Lung (tissue), 12 donors: ENCODE data around the gene IP6K3. TPM values are rescaled to one million over a fixed set of nuclear protein-coding genes. Genes with fewer than 3 reads are reported as not detected.

Source experiments
- ATAC-seq: fragments of 200-7000 bp; cut with Tn5 transposase; one replicate; pipeline ENCODE4 v1.9.1; 2020; ENCODE audit warnings: moderate number of reproducible peaks; ENCODE audit not compliant: insufficient read depth, low FRiP score
- DNase-seq, 3 donors: peaks; one replicate each; pipeline ENCODE4 v3.0.0-alpha.2; 2013 to 2017
- H3K27ac ChIP-seq, 2 donors: one replicate each; pipeline ENCODE4 v1.5.1; 2013; ENCODE audit warnings: mild to moderate bottlenecking in 2 of 2, moderate library complexity in 2 of 2, control low read depth in 1 of 2, inconsistent platforms in 1 of 2, low read depth in 1 of 2, low read length in 1 of 2
- H3K27me3 ChIP-seq, 3 donors: one replicate each; pipeline ENCODE4 v1.5.1; 2013; ENCODE audit warnings: low read length in 2 of 3; ENCODE audit not compliant: control insufficient read depth in 3 of 3, insufficient read depth in 3 of 3
- H3K36me3 ChIP-seq, 4 donors: one replicate each; pipeline ENCODE4 v1.5.1; 2013; ENCODE audit warnings: low read length in 4 of 4, mild to moderate bottlenecking in 1 of 4, moderate library complexity in 1 of 4; ENCODE audit not compliant: control insufficient read depth in 4 of 4, insufficient read depth in 4 of 4
- H3K4me1 ChIP-seq, 5 donors: one replicate each; pipeline ENCODE4 v1.5.1; 2013; ENCODE audit warnings: low read length in 5 of 5, mild to moderate bottlenecking in 2 of 5, moderate library complexity in 1 of 5; ENCODE audit not compliant: control insufficient read depth in 5 of 5, insufficient read depth in 5 of 5
- H3K4me3 ChIP-seq: one replicate; pipeline ENCODE4 v1.5.1; 2013; ENCODE audit warnings: mild to moderate bottlenecking, control low read depth, moderate library complexity
- H3K9ac ChIP-seq, 2 donors: one replicate each; pipeline ENCODE4 v1.5.1; 2013; ENCODE audit warnings: low read length in 2 of 2, control low read depth in 1 of 2; ENCODE audit not compliant: insufficient read depth in 1 of 2
- H3K9me3 ChIP-seq, 4 donors: one replicate each; pipeline ENCODE4 v1.5.1; 2013; ENCODE audit warnings: low read length in 3 of 4, mild to moderate bottlenecking in 1 of 4, moderate library complexity in 1 of 4; ENCODE audit not compliant: control insufficient read depth in 4 of 4, insufficient read depth in 3 of 4
- CTCF ChIP-seq: IDR thresholded peaks from 2 replicates; pipeline ENCODE4 v1.5.1; 2012; ENCODE audit warnings: mild to moderate bottlenecking; ENCODE audit errors: control extremely low read depth, extremely low read depth
- WGBS, 2 donors: extraction: QIAGEN DNeasy Blood & Tissue Kit; methylation state at CpG; one replicate each; pipeline ENCODE4 v1.1.7; 2013; 5-methylcytosine and 5-hydroxymethylcytosine counted together
- polyA plus RNA-seq, 2 donors: library from polyadenylated mRNA; stranded (reverse); fragments of 200-250 nt; gene quantifications; one replicate each; pipeline ENCODE4 v1.2.1, GENCODE V29; 2013
- total RNA-seq, 2 donors: library from RNA; depleted of rRNA in 1 of 2; stranded (reverse); fragments of >200 nt in 1 of 2; gene quantifications; one replicate each; pipeline ENCODE4 v1.2.1, GENCODE V29; 2014 to 2021
- donor health status: control.
- donor health status: control.
- donor health status: Bipolar disorder and iron deficiency.
- donor health status: healthy.
- donor health status: DM: yes; HTN: yes; CAD: no.

Gene IP6K3
- total and polyA plus RNA-seq, 4 donors, result 1.3 to 3.9 (median 2.5) TPM

- no peak overlapping the region for H3K4me3 ChIP-seq
- H3K36me3 ChIP-seq, result peaks cover 0 to 18% (median 11%) of the 10 kb centered on the region in 4 donors
- ATAC-seq, result no peak
- TF ChIP-seq CTCF, result no peak
- peaks cover 0 to 59% (median 36%) of the 10 kb centered on the region in 5 donors for H3K4me1 ChIP-seq
- no peak overlapping the region for H3K27ac ChIP-seq
- WGBS, 2 donors, result 79 to 86% methylated on average over 10 of the region's 10 CpGs
- no peak overlapping the region for H3K9ac ChIP-seq
- DNase-seq, result no peak
- H3K27me3 ChIP-seq, result no peaks in the 10 kb centered on the region
- peaks cover 0 to 5% (median 0%) of the 10 kb centered on the region in 4 donors for H3K9me3 ChIP-seq
Measured at GRCh38 chr6:33769248-33769821, 22.6 kb upstream of the IP6K3 start.

- Histone ChIP-seq H3K9me3 (peaks cover 0 to 5% (median 0%) of the 10 kb centered on the region in 4 donors), H3K4me1 (peaks cover 0 to 60% (median 36%) of the 10 kb centered on the region in 5 donors), H3K36me3 (peaks cover 0 to 15% (median 11%) of the 10 kb centered on the region in 4 donors), H3K9ac (no peak overlapping the region), H3K27ac (no peak overlapping the region), H3K27me3 (no peaks in the 10 kb centered on the region), H3K4me3 (no peak overlapping the region)
- DNase-seq (peak; percentile 89 to 91 (median 90)), ATAC-seq (peak; percentile 34)
- TF ChIP-seq CTCF, result peak; percentile 54
- 30 to 33% methylated on average over 7 of the region's 7 CpGs for WGBS, 2 donors
Measured at GRCh38 chr6:33768644-33769120, 22.0 kb upstream of the IP6K3 start.

GRCh38 chr6:33766921-33767907 is 20.5 kb upstream of the IP6K3 start:
- no peak overlapping the region for H3K4me3 ChIP-seq
- WGBS, 2 donors, result 74 to 80% methylated on average over 11 of the region's 11 CpGs

More at GRCh38 chr6:33766921-33767907, 20.5 kb upstream of the IP6K3 start:
- Histone ChIP-seq H3K9me3 (peaks cover 0 to 5% (median 0%) of the 10 kb centered on the region in 4 donors), H3K4me1 (peaks cover 0 to 63% (median 33%) of the 10 kb centered on the region in 5 donors), H3K36me3 (peaks cover 0 to 2% (median 2%) of the 10 kb centered on the region in 4 donors), H3K9ac (no peak overlapping the region), H3K27ac (no peak overlapping the region), H3K27me3 (no peaks in the 10 kb centered on the region)
- no peak for TF ChIP-seq CTCF
- DNase-seq (peak; percentile 50 to 60 (median 59)), ATAC-seq (no peak)
